HepG2 (cell line): ENCODE measurements around the gene LRRC74A. TPM values are rescaled to one million over a fixed set of nuclear protein-coding genes. Genes with fewer than 3 reads are reported as not detected.

ENCODE experiments used
- ATAC-seq: fragments of 200-7000 bp; cut with Tn5 transposase; 3 replicates; pipeline ENCODE4 v1.9.1; 2020; ENCODE audit warnings: mild to moderate bottlenecking, moderate library complexity
- BruUV-seq: library from RNA; stranded (reverse); fragments of 400-500 nt; replicated peaks from 2 replicates; lab custom pipeline; 2021; lab: Mats Ljungman, UMichigan
- CTCF ChIA-PET: fragments of 300-600 bp; formaldehyde crosslinking; extraction: SDS; loops from one replicate; lab custom pipeline; 2021; ENCODE audit warnings: low total read pairs, inconsistent platforms, low intra/inter-chr PET ratio; lab: Yijun Ruan, JAX
- POLR2A ChIA-PET: fragments of 350-600 bp; sonication (Branson Sonifier 250); formaldehyde crosslinking; loops from one replicate; lab custom pipeline; 2020; ENCODE audit warnings: antibody characterized with exemption, inconsistent platforms; lab: Yijun Ruan, JAX
- DNase-seq: peaks from one replicate; pipeline ENCODE4 v3.0.0-alpha.2; 2015; ENCODE audit warnings: low spot score
- FAIRE-seq: peaks from 3 replicates; lab custom pipeline; 2011; peaks lifted over from hg19 to GRCh38; lab: Jason Lieb, UNC
- H2AFZ ChIP-seq: one replicate; pipeline ENCODE4 v1.6.1; 2011; ENCODE audit warnings: low read length, inconsistent platforms
- H3K27ac ChIP-seq: fragments of 300-600 bp; 3 replicates; pipeline ENCODE4 v1.8.0; 2011; ENCODE audit warnings: mixed run types, mild to moderate bottlenecking, mixed read lengths, low read length, inconsistent platforms; ENCODE audit not compliant: insufficient read depth; ENCODE audit errors: extremely low read length
- H3K27me3 ChIP-seq, 2 experiments: fragments of 200-600 bp in 1 of 2; 2 replicates in 1 of 2; 3 replicates in 1 of 2; pipeline versions ENCODE4 v1.6.0 to v1.8.0; 2011; ENCODE audit warnings: low read length in 2 of 2, mild to moderate bottlenecking in 2 of 2, moderate library complexity in 2 of 2, inconsistent platforms in 1 of 2; ENCODE audit not compliant: insufficient read depth in 2 of 2, control insufficient read depth in 1 of 2
- H3K36me3 ChIP-seq, 2 experiments: fragments of 200-600 bp in 1 of 2; replicated peaks in 1 of 2; 2 replicates in 1 of 2; 3 replicates in 1 of 2; pipeline versions ENCODE4 v1.5.1 to v1.8.0; 2011; ENCODE audit warnings: low read length in 2 of 2, inconsistent platforms in 1 of 2; ENCODE audit not compliant: insufficient read depth in 2 of 2, control insufficient read depth in 1 of 2
- H3K4me1 ChIP-seq: 2 replicates; pipeline ENCODE4 v1.5.1; 2012; ENCODE audit warnings: low read length, inconsistent platforms; ENCODE audit not compliant: insufficient read depth
- H3K4me2 ChIP-seq: 2 replicates; pipeline ENCODE4 v1.6.0; 2011; ENCODE audit warnings: low read depth, low read length, inconsistent platforms
- H3K4me3 ChIP-seq, 3 experiments: fragments of 200-600 bp in 1 of 3; sonication (generic), shearing (Covaris generic) in 1 of 3; replicated peaks in 1 of 3; 2 replicates each; pipeline ENCODE4 v1.5.1; 2011 to 2016; ENCODE audit warnings: low read length in 3 of 3, inconsistent platforms in 2 of 3, low read depth in 2 of 3, mild to moderate bottlenecking in 2 of 3, control low read depth in 1 of 3, mixed read lengths in 1 of 3; ENCODE audit not compliant: insufficient read depth in 1 of 3
- H3K79me2 ChIP-seq: one replicate; pipeline ENCODE4 v1.6.1; 2011; ENCODE audit warnings: low read length, inconsistent platforms; ENCODE audit not compliant: insufficient read depth
- H3K9ac ChIP-seq: 2 replicates; pipeline ENCODE4 v1.6.0; 2011; ENCODE audit warnings: mild to moderate bottlenecking, low read depth, low read length, inconsistent platforms; ENCODE audit not compliant: insufficient read depth
- H3K9me3 ChIP-seq: 2 replicates; pipeline ENCODE4 v1.5.1; 2012; ENCODE audit warnings: mild to moderate bottlenecking, low read length
- H4K20me1 ChIP-seq: 2 replicates; pipeline ENCODE4 v1.6.0; 2011; ENCODE audit warnings: inconsistent platforms, mild to moderate bottlenecking, low read length, moderate library complexity; ENCODE audit not compliant: insufficient read depth
- ARNT ChIP-seq: fragments of 450-650 bp; IDR thresholded peaks from 2 replicates; pipeline ENCODE4 v1.6.1; 2017
- ELF1 ChIP-seq: sonication (generic); formaldehyde crosslinking; IDR thresholded peaks from 2 replicates; pipeline ENCODE4 v1.4.0; 2020; ENCODE audit warnings: missing genetic modification reagents
- ELF4 ChIP-seq: sonication (generic); formaldehyde crosslinking; IDR thresholded peaks from 2 replicates; pipeline ENCODE4 v1.5.0; 2020; ENCODE audit warnings: missing genetic modification reagents, mild to moderate bottlenecking, moderate library complexity, borderline replicate concordance
- HNRNPL ChIP-seq: fragments of 200-400 bp; formaldehyde crosslinking; IDR thresholded peaks from 2 replicates; pipeline ENCODE4 v1.6.1; 2017; ENCODE audit warnings: mild to moderate bottlenecking, low read depth, low read length
- STAG1 ChIP-seq: sonication (generic); formaldehyde crosslinking; IDR thresholded peaks from 2 replicates; pipeline ENCODE4 v1.4.0; 2020; ENCODE audit warnings: missing genetic modification reagents
- ZFP36L1 ChIP-seq: sonication (generic); formaldehyde crosslinking; IDR thresholded peaks from 2 replicates; pipeline ENCODE4 v1.8.0; 2022; ENCODE audit warnings: mild to moderate bottlenecking, missing genetic modification reagents, moderate library complexity
- WGBS: methylation state at CpG from one replicate; pipeline ENCODE4 v1.1.6; 2017; ENCODE audit warnings: low lambda C conversion rate; 5-methylcytosine and 5-hydroxymethylcytosine counted together
- in situ Hi-C: cut with HindIII; loops from 2 replicates; pipeline ENCODE4 v1.10.0; 2017; ENCODE audit warnings: low pct_unique_long_range_greater_than_20kb; ENCODE audit not compliant: extremely low pct_ligation_motif_present
- intact Hi-C: fragments of 100-400 bp; cut with micrococcal nuclease; formaldehyde crosslinking; loops from one replicate; pipeline ENCODE4 v1.10.0; 2022; ENCODE audit not compliant: unreplicated experiment
- polyA plus RNA-seq, 8 experiments: library from polyadenylated mRNA; depleted of rRNA in 3 of 8; stranded (reverse) in 7 of 8; unstranded in 1 of 8; fragments of >200 nt; fragmentation: Illumina TruSeq in 4 of 8; extraction: Trizol in 4 of 8; gene quantifications; 2 replicates each; pipeline versions ENCODE4 v1.2.1 to v1.2.3, GENCODE V29; 2011 to 2016; ENCODE audit warnings: low read depth in 4 of 8, missing spikeins in 1 of 8, mixed read lengths in 1 of 8; ENCODE audit not compliant: insufficient read depth in 1 of 8
- total RNA-seq, 5 experiments: library from RNA; depleted of rRNA; stranded (reverse); fragments of >200 nt; fragmentation: Illumina TruSeq; extraction: Trizol; gene quantifications; 2 replicates each; pipeline ENCODE4 v1.2.3, GENCODE V29; 2016; ENCODE audit warnings: low read depth in 1 of 5
- TF ChIP-seq, protein P1 (sequence below): sonication (generic); formaldehyde crosslinking; IDR thresholded peaks from 2 replicates; pipeline ENCODE4 v1.5.0; 2020; ENCODE audit warnings: mild to moderate bottlenecking, missing genetic modification reagents, moderate library complexity

Gene LRRC74A
- total and polyA plus RNA-seq, 2 of the 13 experiments (the other 11 are each of a cell fraction or from before 2014, with no cell fraction given): not detected

DNA sequence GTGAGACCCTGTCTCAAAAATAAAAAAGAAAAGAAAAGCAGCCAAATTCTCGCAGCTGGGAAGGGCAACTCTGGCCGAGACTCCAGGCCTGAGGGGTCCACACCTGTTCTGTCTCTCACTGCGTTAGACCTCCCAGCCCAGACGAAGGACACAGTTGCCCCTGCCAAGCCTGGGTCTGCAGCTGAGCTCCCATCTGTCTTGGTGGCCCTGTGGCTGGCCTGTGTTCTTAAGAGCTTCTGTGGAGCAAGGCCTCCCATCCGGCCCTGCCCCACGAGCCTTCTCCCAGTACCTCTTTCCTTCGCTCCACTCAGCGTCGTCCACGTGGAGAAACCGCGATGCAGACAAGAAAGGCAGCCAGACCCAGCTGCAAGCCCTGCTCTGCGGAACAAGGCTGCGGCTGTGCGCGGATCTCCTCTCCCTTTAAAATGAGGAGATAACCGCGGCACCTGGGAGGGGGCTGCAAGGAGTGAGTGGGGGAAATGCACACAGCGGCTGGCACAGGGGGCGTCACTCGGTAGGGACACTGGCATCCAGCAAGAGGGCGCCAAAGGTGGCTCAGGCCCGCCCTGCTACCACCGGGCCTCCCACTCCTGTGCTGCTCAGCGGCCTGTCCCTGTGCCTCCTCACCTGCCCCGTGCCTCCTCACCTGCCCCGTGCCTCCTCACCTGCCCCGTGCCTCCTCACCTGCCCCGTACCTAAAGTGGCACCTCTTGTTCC is 42.4 kb downstream of the LRRC74A start:
- no peak overlapping the region for H3K4me3 ChIP-seq
- H3K27me3 ChIP-seq: peaks cover 0 to 3% of the 10 kb centered on the region in 2 experiments; a peak in 1 of 5 replicates
- no peak overlapping the region for H3K4me2 ChIP-seq
- ChIA-PET CTCF (no interaction called here), POLR2A (no interaction called here)
- no peak overlapping the region for H2AFZ ChIP-seq
- H3K9me3 ChIP-seq: no peaks in the 10 kb centered on the region
- no TSS peak for BruUV-seq
- no peak for DNase-seq
- no peaks in the 10 kb centered on the region for H4K20me1 ChIP-seq
- H3K4me1 ChIP-seq: peaks cover 5% of the 10 kb centered on the region
- no peaks in the 10 kb centered on the region for H3K36me3 ChIP-seq
- no peak overlapping the region for H3K27ac ChIP-seq
- intact Hi-C loops (no loop called here), in situ Hi-C loops (loop anchor here (5.0 kb wide), 1 partner anchor 204 kb away; no protein-coding TSS in a partner anchor)
- FAIRE-seq: no peak
- ATAC-seq: no peak
- no peak overlapping the region for H3K9ac ChIP-seq
- H3K79me2 ChIP-seq: no peaks in the 10 kb centered on the region
- 39% methylated on average over 13 of the region's 29 CpGs for WGBS
- TF ChIP-seq HNRNPL (0 out of 2 replicates have a peak, but pooled peaks have one; percentile 38), ELF4 (CRISPR knock-in tag) (no peak)
- TF ChIP-seq, all 625 proteins: peak for 1

DNA sequence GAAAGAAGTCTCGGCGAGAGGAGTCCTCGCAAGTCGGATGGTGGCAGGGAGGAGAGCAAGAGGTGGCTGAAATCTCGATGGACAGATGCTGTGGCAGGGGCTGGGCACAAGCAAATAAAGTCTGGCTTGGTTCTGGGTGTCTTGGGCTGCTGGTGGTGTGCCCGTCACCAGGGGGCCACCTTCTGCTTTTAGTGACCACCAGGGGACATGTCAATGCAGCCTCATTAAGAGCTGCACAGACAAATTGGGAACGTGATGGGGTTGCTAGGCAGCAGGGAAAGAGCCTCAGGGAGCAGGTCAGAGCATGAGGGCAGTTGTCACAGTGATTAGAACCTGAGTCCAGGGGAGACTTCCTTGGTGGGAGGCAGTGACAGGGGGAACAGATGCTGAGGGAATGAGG is 44.0 kb downstream of the LRRC74A start:
- Histone ChIP-seq H2AFZ (no peak overlapping the region), H3K4me2 (no peak overlapping the region), H3K79me2 (no peaks in the 10 kb centered on the region), H4K20me1 (no peaks in the 10 kb centered on the region), H3K9me3 (no peaks in the 10 kb centered on the region), H3K27me3 (peaks cover 0 to 3% of the 10 kb centered on the region in 2 experiments; a peak in 1 of 5 replicates), H3K36me3 (no peaks in the 10 kb centered on the region), H3K9ac (no peak overlapping the region), H3K27ac (no peak overlapping the region), H3K4me3 (no peak overlapping the region), H3K4me1 (no peaks in the 10 kb centered on the region)
- 0% methylated on average over 7 of the region's 7 CpGs for WGBS
- BruUV-seq: no TSS peak
- ATAC-seq (peak; percentile 81), DNase-seq (peak; percentile 16), FAIRE-seq (no peak)
- TF ChIP-seq ELF1: no peak
- TF ChIP-seq ZFP36L1 (CRISPR knock-in tag): no peak
- TF ChIP-seq STAG1 (CRISPR knock-in tag): peak; percentile 54
- TF ChIP-seq ARNT: no peak
- TF ChIP-seq, protein P1, sequence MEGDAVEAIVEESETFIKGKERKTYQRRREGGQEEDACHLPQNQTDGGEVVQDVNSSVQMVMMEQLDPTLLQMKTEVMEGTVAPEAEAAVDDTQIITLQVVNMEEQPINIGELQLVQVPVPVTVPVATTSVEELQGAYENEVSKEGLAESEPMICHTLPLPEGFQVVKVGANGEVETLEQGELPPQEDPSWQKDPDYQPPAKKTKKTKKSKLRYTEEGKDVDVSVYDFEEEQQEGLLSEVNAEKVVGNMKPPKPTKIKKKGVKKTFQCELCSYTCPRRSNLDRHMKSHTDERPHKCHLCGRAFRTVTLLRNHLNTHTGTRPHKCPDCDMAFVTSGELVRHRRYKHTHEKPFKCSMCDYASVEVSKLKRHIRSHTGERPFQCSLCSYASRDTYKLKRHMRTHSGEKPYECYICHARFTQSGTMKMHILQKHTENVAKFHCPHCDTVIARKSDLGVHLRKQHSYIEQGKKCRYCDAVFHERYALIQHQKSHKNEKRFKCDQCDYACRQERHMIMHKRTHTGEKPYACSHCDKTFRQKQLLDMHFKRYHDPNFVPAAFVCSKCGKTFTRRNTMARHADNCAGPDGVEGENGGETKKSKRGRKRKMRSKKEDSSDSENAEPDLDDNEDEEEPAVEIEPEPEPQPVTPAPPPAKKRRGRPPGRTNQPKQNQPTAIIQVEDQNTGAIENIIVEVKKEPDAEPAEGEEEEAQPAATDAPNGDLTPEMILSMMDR (CRISPR knock-in tag): peak; percentile 40
- intact Hi-C loops: loop anchor here (1.0 kb wide), 1 partner anchor 224 kb away; no protein-coding TSS in a partner anchor
- in situ Hi-C loops: no loop called here
- CTCF ChIA-PET: interaction anchor here (0.6 to 2.1 kb wide), 3 partner anchors 198 to 224 kb away, joined by 3 to 6 read pairs (median 4); no protein-coding TSS in a partner anchor
- POLR2A ChIA-PET: no interaction called here
